HG02571 (cell line): ENCODE measurements around the gene MESP1.

Source experiments
- ATAC-seq: cut with Tn5 transposase; IDR thresholded peaks from one replicate; pipeline ENCODE4 v1.9.1; 2021; ENCODE audit warnings: mild to moderate bottlenecking, moderate library complexity; ENCODE audit not compliant: unreplicated experiment

The MESP1 gene

GRCh38 chr15:89760303-89761008 is 9.4 kb upstream of the MESP1 start:
- no peak for ATAC-seq

GRCh38 chr15:89759835-89760234 is 8.8 kb upstream of the MESP1 start:
- no peak for ATAC-seq

- ATAC-seq, result no peak
Measured at GRCh38 chr15:89758981-89759380, 7.9 kb upstream of the MESP1 start.

- ATAC-seq, result no peak
Measured at GRCh38 chr15:89758283-89758682, 7.2 kb upstream of the MESP1 start.

- ATAC-seq, result no peak
Measured at GRCh38 chr15:89756897-89757296, 5.8 kb upstream of the MESP1 start.

GRCh38 chr15:89755701-89756100 is 4.7 kb upstream of the MESP1 start:
- no peak for ATAC-seq

- ATAC-seq, result no peak
Measured at GRCh38 chr15:89754361-89755154, 3.5 kb upstream of the MESP1 start.

- no peak for ATAC-seq
Measured at GRCh38 chr15:89753855-89754254, 2.8 kb upstream of the MESP1 start.

GRCh38 chr15:89751748-89752147 is 699 bp upstream of the MESP1 start:
- ATAC-seq, result no peak

GRCh38 chr15:89749951-89750559 is 994 bp downstream of the MESP1 start:
- peak; percentile 8 for ATAC-seq

- ATAC-seq, result no peak
Measured at GRCh38 chr15:89749526-89749925, 1.5 kb downstream of the MESP1 start.

- ATAC-seq, result no peak
Measured at GRCh38 chr15:89749054-89749453, 2.0 kb downstream of the MESP1 start.

GRCh38 chr15:89747708-89748682 is 3.1 kb downstream of the MESP1 start:
- ATAC-seq, result no peak

GRCh38 chr15:89746386-89746780 is 4.7 kb downstream of the MESP1 start:
- ATAC-seq, result no peak

- ATAC-seq, result no peak
Measured at GRCh38 chr15:89745768-89746167, 5.3 kb downstream of the MESP1 start.

GRCh38 chr15:89745131-89745530 is 5.9 kb downstream of the MESP1 start:
- ATAC-seq, result no peak

- no peak for ATAC-seq
Measured at GRCh38 chr15:89743594-89743993, 7.5 kb downstream of the MESP1 start.

GRCh38 chr15:89743011-89743410 is 8.0 kb downstream of the MESP1 start:
- ATAC-seq, result no peak

- no peak for ATAC-seq
Measured at GRCh38 chr15:89740137-89740536, 10.9 kb downstream of the MESP1 start.

- ATAC-seq, result no peak
Measured at GRCh38 chr15:89735773-89736172, 15.3 kb downstream of the MESP1 start.
